CD4-positive, alpha-beta T cell (primary cell): ENCODE measurements around the gene DNASE1L3. TPM values are rescaled to one million over a fixed set of nuclear protein-coding genes. Genes with fewer than 3 reads are reported as not detected.
"Not testable (repeated sequence)": the region's sequence is repeated elsewhere in the genome, so short reads cannot be mapped to it uniquely, and the experiment has no call there.

Experiments
- ATAC-seq: fragments of 200-7000 bp; cut with Tn5 transposase; one replicate; pipeline ENCODE4 v1.10.0; 2022; ENCODE audit warnings: mild to moderate bottlenecking; ENCODE audit not compliant: poor library complexity
- CTCF ChIA-PET: fragments of 350-600 bp; sonication (Branson Sonifier 250); formaldehyde crosslinking; loops from one replicate; lab custom pipeline; 2021; ENCODE audit warnings: antibody characterized with exemption, inconsistent platforms; lab: Charles Lee
- POLR2A ChIA-PET: fragments of 350-600 bp; sonication (Branson Sonifier 250); formaldehyde crosslinking; loops from one replicate; lab custom pipeline; 2021; ENCODE audit warnings: antibody characterized with exemption, inconsistent platforms; lab: Charles Lee
- DNase-seq, 14 experiments: peaks; one replicate each; pipeline ENCODE4 v3.0.0-alpha.2; 2013 to 2020; ENCODE audit warnings: mixed read lengths in 2 of 14
- H3K27ac ChIP-seq, 2 donors: one replicate each; pipeline versions ENCODE4 v1.5.1 to v1.7.0; 2013; ENCODE audit warnings: low read length in 2 of 2, low read depth in 1 of 2, mild to moderate bottlenecking in 1 of 2
- H3K27me3 ChIP-seq, 2 experiments: 1 replicate in 1 of 2; 2 replicates in 1 of 2; pipeline versions ENCODE4 v1.6.1 to v1.7.0; 2013; ENCODE audit warnings: low read length in 2 of 2, control low read depth in 1 of 2, mild to moderate bottlenecking in 1 of 2, moderate library complexity in 1 of 2; ENCODE audit not compliant: insufficient read depth in 2 of 2, control insufficient read depth in 1 of 2
- H3K36me3 ChIP-seq: one replicate; pipeline ENCODE4 v1.6.1; 2013; ENCODE audit warnings: low read length, control low read depth; ENCODE audit not compliant: insufficient read depth
- H3K4me1 ChIP-seq: one replicate; pipeline ENCODE4 v1.6.1; 2013; ENCODE audit warnings: low read length, control low read depth; ENCODE audit not compliant: insufficient read depth
- H3K4me3 ChIP-seq: one replicate; pipeline ENCODE4 v1.5.1; 2013; ENCODE audit warnings: mild to moderate bottlenecking, low read length, moderate library complexity
- H3K9me3 ChIP-seq, 2 experiments: 1 replicate in 1 of 2; 2 replicates in 1 of 2; pipeline versions ENCODE4 v1.6.1 to v1.7.0; 2013; ENCODE audit warnings: low read length in 2 of 2, mild to moderate bottlenecking in 2 of 2, control low read depth in 1 of 2, moderate library complexity in 1 of 2; ENCODE audit not compliant: control insufficient read depth in 1 of 2, insufficient read depth in 1 of 2
- H3K27ac Mint-ChIP-seq: one replicate; pipeline ENCODE4 v1.8.0; 2020; ENCODE audit warnings: mixed read lengths
- H3K27me3 Mint-ChIP-seq: one replicate; pipeline ENCODE4 v1.8.0; 2021; ENCODE audit warnings: mixed read lengths
- H3K36me3 Mint-ChIP-seq: one replicate; pipeline ENCODE4 v1.8.0; 2021; ENCODE audit warnings: low read depth, mixed read lengths
- H3K4me1 Mint-ChIP-seq: one replicate; pipeline ENCODE4 v1.8.0; 2021; ENCODE audit warnings: low read depth, mixed read lengths
- H3K4me3 Mint-ChIP-seq: one replicate; pipeline ENCODE4 v1.8.0; 2020; ENCODE audit warnings: mild to moderate bottlenecking, mixed read lengths
- H3K9me3 Mint-ChIP-seq: one replicate; pipeline ENCODE4 v1.8.0; 2020; ENCODE audit warnings: mixed read lengths
- intact Hi-C, 2 experiments: fragments of 100-400 bp; cut with DNase I in 1 of 2; cut with micrococcal nuclease in 1 of 2; formaldehyde crosslinking; loops; one replicate each; pipeline versions ENCODE4 v1.15.1 to v1.9.0; 2023 to 2025; cut with DNase I, micrococcal nuclease
- total RNA-seq, 174 experiments: library from RNA in 2 of 174; stranded (reverse) in 2 of 174; gene quantifications; one replicate each; pipeline ENCODE4 v1.2.3 and lab custom pipeline; 2021 to 2026
- TF ChIP-seq, protein P1 (sequence below): fragments of 200-600 bp; IDR thresholded peaks from one replicate; pipeline ENCODE4 v1.8.0; 2022; ENCODE audit warnings: antibody characterized with exemption, mild to moderate bottlenecking

The DNASE1L3 gene
- total RNA-seq, 2 experiments from 2014 or later = 0.53 to 0.80 TPM

DNA sequence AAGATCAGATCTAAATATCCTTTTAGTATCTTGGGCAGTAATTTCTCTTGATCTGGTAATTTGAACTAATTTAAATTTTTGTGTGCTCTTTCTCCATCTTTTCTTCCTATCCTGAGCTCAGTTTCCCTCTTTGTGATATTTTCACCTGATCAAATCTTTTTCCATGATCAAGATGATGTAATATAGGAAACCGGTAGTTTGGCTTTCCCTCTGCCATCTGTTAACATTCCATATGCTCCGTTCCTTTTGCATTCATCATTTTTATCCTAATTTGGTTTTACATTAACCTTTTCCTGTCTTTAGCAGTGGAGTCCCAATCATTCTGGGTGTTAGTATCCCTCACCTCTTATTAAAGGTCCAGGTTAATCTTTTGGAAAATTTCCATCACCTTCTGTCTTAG, 20.9 kb upstream of the DNASE1L3 start:
- H3K9me3 ChIP-seq = no peaks in the 10 kb centered on the region
- peaks cover 40% of the 10 kb centered on the region for H3K27me3 Mint-ChIP-seq
- ChIA-PET CTCF (interaction anchor here (0.9 kb wide), 1 partner anchor 23 kb away, joined by 3 read pairs; no protein-coding TSS in a partner anchor), POLR2A (no interaction called here)
- H3K4me1 Mint-ChIP-seq = peaks cover 4% of the 10 kb centered on the region
- DNase-seq (no peak), ATAC-seq (no peak)
- H3K27ac ChIP-seq = no peak overlapping the region
- H3K27me3 ChIP-seq = peaks cover 3% of the 10 kb centered on the region in 2 experiments
- H3K4me3 Mint-ChIP-seq = no peak overlapping the region
- H3K36me3 Mint-ChIP-seq = no peaks in the 10 kb centered on the region
- no peak overlapping the region for H3K4me3 ChIP-seq
- no peak overlapping the region for H3K27ac Mint-ChIP-seq
- no peaks in the 10 kb centered on the region for H3K36me3 ChIP-seq
- TF ChIP-seq, protein P1, sequence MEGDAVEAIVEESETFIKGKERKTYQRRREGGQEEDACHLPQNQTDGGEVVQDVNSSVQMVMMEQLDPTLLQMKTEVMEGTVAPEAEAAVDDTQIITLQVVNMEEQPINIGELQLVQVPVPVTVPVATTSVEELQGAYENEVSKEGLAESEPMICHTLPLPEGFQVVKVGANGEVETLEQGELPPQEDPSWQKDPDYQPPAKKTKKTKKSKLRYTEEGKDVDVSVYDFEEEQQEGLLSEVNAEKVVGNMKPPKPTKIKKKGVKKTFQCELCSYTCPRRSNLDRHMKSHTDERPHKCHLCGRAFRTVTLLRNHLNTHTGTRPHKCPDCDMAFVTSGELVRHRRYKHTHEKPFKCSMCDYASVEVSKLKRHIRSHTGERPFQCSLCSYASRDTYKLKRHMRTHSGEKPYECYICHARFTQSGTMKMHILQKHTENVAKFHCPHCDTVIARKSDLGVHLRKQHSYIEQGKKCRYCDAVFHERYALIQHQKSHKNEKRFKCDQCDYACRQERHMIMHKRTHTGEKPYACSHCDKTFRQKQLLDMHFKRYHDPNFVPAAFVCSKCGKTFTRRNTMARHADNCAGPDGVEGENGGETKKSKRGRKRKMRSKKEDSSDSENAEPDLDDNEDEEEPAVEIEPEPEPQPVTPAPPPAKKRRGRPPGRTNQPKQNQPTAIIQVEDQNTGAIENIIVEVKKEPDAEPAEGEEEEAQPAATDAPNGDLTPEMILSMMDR = no peak
- H3K9me3 Mint-ChIP-seq = no peaks in the 10 kb centered on the region
- H3K4me1 ChIP-seq = peaks cover 3% of the 10 kb centered on the region
- intact Hi-C loops = loop anchor here in 1 of 2 experiments (10.0 kb wide), 2 partner anchors 477 to 677 kb away; partner anchors contain the start of genes PDE12 and SLMAP

DNA sequence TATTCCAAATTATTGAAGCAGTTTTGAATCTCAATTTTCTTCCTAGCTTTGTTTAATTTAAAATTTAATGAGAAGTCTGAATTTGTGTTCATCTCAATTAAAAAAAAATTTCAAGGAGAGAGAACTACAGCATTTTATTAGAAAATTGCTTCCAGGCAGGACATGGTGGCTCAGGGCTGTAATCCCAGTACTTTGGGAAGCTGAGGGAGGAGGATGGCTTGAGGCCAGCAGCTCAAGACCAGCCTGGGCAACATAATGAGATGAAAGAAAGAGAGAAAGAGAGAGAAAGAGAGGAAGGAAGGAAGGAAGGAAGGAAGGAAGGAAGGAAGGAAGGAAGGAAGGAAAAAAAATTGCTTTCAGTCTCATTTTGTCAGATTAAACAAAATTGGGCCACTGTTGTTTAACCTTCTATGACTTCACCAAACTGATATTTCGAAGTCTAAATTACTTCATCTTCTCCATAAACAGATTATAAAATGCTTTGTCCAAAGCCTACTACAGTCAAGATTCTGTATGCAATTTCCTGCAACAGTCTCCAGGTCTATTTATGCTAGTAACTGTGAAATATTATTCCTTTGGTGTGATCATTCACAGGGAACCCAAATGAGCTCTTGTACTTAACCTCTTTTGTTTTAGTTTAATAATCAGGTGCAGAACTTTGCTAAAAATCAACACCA, 20.2 kb upstream of the DNASE1L3 start:
- no peak overlapping the region for H3K27ac Mint-ChIP-seq
- H3K27me3 ChIP-seq = peaks cover 0 to 3% of the 10 kb centered on the region in 2 experiments
- H3K36me3 Mint-ChIP-seq = no peaks in the 10 kb centered on the region
- H3K9me3 Mint-ChIP-seq = no peaks in the 10 kb centered on the region
- no peaks in the 10 kb centered on the region for H3K9me3 ChIP-seq
- H3K4me1 Mint-ChIP-seq = no peaks in the 10 kb centered on the region
- H3K27ac ChIP-seq = no peak overlapping the region
- H3K4me3 Mint-ChIP-seq = no peak overlapping the region
- H3K36me3 ChIP-seq = no peaks in the 10 kb centered on the region
- peaks cover 40% of the 10 kb centered on the region for H3K27me3 Mint-ChIP-seq
- no peak overlapping the region for H3K4me3 ChIP-seq
- CTCF ChIA-PET = interaction anchor here (0.9 kb wide), 1 partner anchor 24 kb away, joined by 3 read pairs; no protein-coding TSS in a partner anchor
- ATAC-seq (no peak), DNase-seq (no peak)
- POLR2A ChIA-PET = no interaction called here
- TF ChIP-seq, protein P1 = no peak
- intact Hi-C loops = loop anchor here in 1 of 2 experiments (10.0 kb wide), 2 partner anchors 476 to 676 kb away; partner anchors contain the start of genes PDE12 and SLMAP
- H3K4me1 ChIP-seq = no peaks in the 10 kb centered on the region

DNA sequence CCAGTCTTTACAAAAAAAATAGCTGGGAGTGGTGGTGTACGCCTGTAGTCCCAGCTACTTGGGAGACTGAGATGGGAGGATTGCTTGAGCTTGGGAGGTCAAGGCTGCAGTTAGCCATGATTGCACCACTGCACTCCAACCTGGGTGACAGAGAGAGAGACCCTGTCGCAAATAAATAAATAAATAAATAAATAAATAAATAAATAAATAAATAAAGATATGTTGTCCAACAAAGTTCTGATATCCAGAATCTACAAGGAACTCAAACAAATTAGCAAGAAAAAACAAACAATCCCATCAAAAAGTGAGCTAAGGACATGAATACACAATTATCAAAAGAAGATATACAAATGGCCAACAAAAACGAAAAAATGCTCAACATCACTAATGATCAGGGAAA, 17.2 kb upstream of the DNASE1L3 start:
- H3K4me1 ChIP-seq, CTCF ChIA-PET, H3K36me3 Mint-ChIP-seq, H3K4me3 Mint-ChIP-seq, H3K4me1 Mint-ChIP-seq, POLR2A ChIA-PET, DNase-seq, intact Hi-C loops, ATAC-seq, H3K9me3 ChIP-seq, H3K27me3 ChIP-seq, H3K4me3 ChIP-seq, H3K27ac ChIP-seq, H3K27ac Mint-ChIP-seq, H3K36me3 ChIP-seq, H3K9me3 Mint-ChIP-seq: not testable (repeated sequence)
- H3K27me3 Mint-ChIP-seq = peaks cover 27% of the 10 kb centered on the region
